Hepatocyte (in vitro differentiated cells): ENCODE data around the gene IGSF9. TPM values are rescaled to one million over a fixed set of nuclear protein-coding genes. Genes with fewer than 3 reads are reported as not detected.

Experiments
- DNase-seq: peaks from one replicate; pipeline ENCODE4 v3.0.0-alpha.2; 2016; ENCODE audit warnings: low spot score
- H2AFZ ChIP-seq: fragments of 200-600 bp; sonication (generic); 2 replicates; pipeline ENCODE4 v1.6.0; 2016; ENCODE audit warnings: antibody characterized with exemption, mild to moderate bottlenecking
- H3K27ac ChIP-seq: fragments of 200-600 bp; sonication (generic); 2 replicates; pipeline ENCODE4 v1.5.1; 2016; ENCODE audit warnings: mild to moderate bottlenecking
- H3K27me3 ChIP-seq: fragments of 200-600 bp; sonication (generic); 2 replicates; pipeline ENCODE4 v1.6.1; 2016
- H3K36me3 ChIP-seq: fragments of 200-600 bp; sonication (generic); replicated peaks from 2 replicates; pipeline ENCODE4 v1.5.1; 2016; ENCODE audit warnings: low read depth; ENCODE audit not compliant: insufficient read depth
- H3K4me1 ChIP-seq: fragments of 200-600 bp; sonication (generic); 2 replicates; pipeline ENCODE4 v1.5.1; 2016; ENCODE audit warnings: mild to moderate bottlenecking, moderate library complexity; ENCODE audit not compliant: insufficient read depth
- H3K4me2 ChIP-seq: fragments of 200-600 bp; sonication (generic); 2 replicates; pipeline ENCODE4 v1.6.0; 2016
- H3K4me3 ChIP-seq: fragments of 200-600 bp; sonication (generic); 2 replicates; pipeline ENCODE4 v1.5.1; 2016; ENCODE audit warnings: mild to moderate bottlenecking
- H3K79me2 ChIP-seq: fragments of 200-600 bp; sonication (generic); 2 replicates; pipeline ENCODE4 v1.6.0; 2017; ENCODE audit warnings: mild to moderate bottlenecking
- H3K9me2 ChIP-seq: fragments of 200-600 bp; sonication (generic); replicated peaks from 2 replicates; pipeline ENCODE4 v1.6.0; 2017; ENCODE audit warnings: mild to moderate bottlenecking; ENCODE audit not compliant: insufficient read depth
- H3K9me3 ChIP-seq: fragments of 200-600 bp; sonication (generic); 2 replicates; pipeline ENCODE4 v1.5.1; 2016; ENCODE audit warnings: low read depth, mild to moderate bottlenecking
- H4K20me1 ChIP-seq: fragments of 200-600 bp; sonication (generic); 2 replicates; pipeline ENCODE4 v1.6.0; 2016; ENCODE audit warnings: mild to moderate bottlenecking; ENCODE audit not compliant: insufficient read depth, poor library complexity, severe bottlenecking
- CTCF ChIP-seq: fragments of 200-600 bp; sonication (generic); IDR thresholded peaks from 2 replicates; pipeline ENCODE4 v1.5.1; 2016; ENCODE audit warnings: antibody characterized with exemption, mild to moderate bottlenecking; ENCODE audit not compliant: poor library complexity
- EZH2 ChIP-seq: fragments of 200-600 bp; sonication (generic); IDR thresholded peaks from 2 replicates; pipeline ENCODE4 v1.6.1; 2016; ENCODE audit warnings: antibody characterized with exemption, mild to moderate bottlenecking, borderline replicate concordance
- EZH2phosphoT487 ChIP-seq: fragments of 200-600 bp; sonication (generic); IDR thresholded peaks from one replicate; pipeline ENCODE4 v1.6.1; 2018; ENCODE audit warnings: antibody characterized with exemption, mild to moderate bottlenecking, low read depth, moderate library complexity; ENCODE audit not compliant: unreplicated experiment, severe bottlenecking
- WGBS: methylation state at CpG from one replicate; pipeline ENCODE4 v1.1.6; 2016; ENCODE audit warnings: low lambda C conversion rate; ENCODE audit errors: missing lambda C conversion rate; 5-methylcytosine and 5-hydroxymethylcytosine counted together
- polyA plus RNA-seq: library from polyadenylated mRNA; unstranded; fragments of >200 nt; fragmentation: Nextera tagmentation; extraction: Ambion mirVana; gene quantifications from 2 replicates; pipeline ENCODE4 v1.2.1, GENCODE V29; 2016
- total RNA-seq: library from RNA; depleted of rRNA; stranded (reverse); fragments of >200 nt; gene quantifications from 2 replicates; pipeline ENCODE4 v1.2.3, GENCODE V29; 2014

The IGSF9 gene
- total and polyA plus RNA-seq, 2 experiments from 2014 or later = 8.2 to 22.5 TPM

GRCh38 chr1:159938211-159938852 is 7.1 kb downstream of the IGSF9 start:
- H3K4me1 ChIP-seq = peaks cover 55% of the 10 kb centered on the region
- WGBS = 68% methylated on average over 5 of the region's 7 CpGs
- H3K27ac ChIP-seq = peak overlapping the region; percentile 92
- no peaks in the 10 kb centered on the region for H3K9me3 ChIP-seq
- peaks cover 9% of the 10 kb centered on the region for H3K79me2 ChIP-seq
- no peaks in the 10 kb centered on the region for H3K27me3 ChIP-seq
- DNase-seq = peak; percentile 67
- H3K4me2 ChIP-seq = peak overlapping the region; percentile 59
- no peaks in the 10 kb centered on the region for H3K9me2 ChIP-seq
- H3K4me3 ChIP-seq = no peak overlapping the region
- no peaks in the 10 kb centered on the region for H3K36me3 ChIP-seq
- TF ChIP-seq EZH2 (no peak), CTCF (no peak)
- no peaks in the 10 kb centered on the region for H4K20me1 ChIP-seq
- H2AFZ ChIP-seq = no peak overlapping the region

GRCh38 chr1:159937054-159937750 is 8.2 kb downstream of the IGSF9 start:
- 56% methylated on average over 3 of the region's 4 CpGs for WGBS
- peaks cover 55% of the 10 kb centered on the region for H3K4me1 ChIP-seq

GRCh38 chr1:159936273-159936904 is 9.0 kb downstream of the IGSF9 start:
- Histone ChIP-seq H3K36me3 (no peaks in the 10 kb centered on the region), H4K20me1 (no peaks in the 10 kb centered on the region), H2AFZ (no peak overlapping the region), H3K4me3 (no peak overlapping the region), H3K27me3 (no peaks in the 10 kb centered on the region), H3K9me3 (no peaks in the 10 kb centered on the region), H3K27ac (peak overlapping the region; percentile 92), H3K4me2 (peak overlapping the region; percentile 59), H3K4me1 (peaks cover 47% of the 10 kb centered on the region), H3K79me2 (no peaks in the 10 kb centered on the region), H3K9me2 (no peaks in the 10 kb centered on the region)
- DNase-seq = peak; percentile 83
- WGBS = 40% methylated on average over 16 of the region's 16 CpGs
- TF ChIP-seq CTCF (peak; percentile 91), EZH2 (no peak)

More at GRCh38 chr1:159937054-159937750, 8.2 kb downstream of the IGSF9 start:
- TF ChIP-seq EZH2phosphoT487 (no peak), EZH2 (no peak), CTCF (no peak)
- Histone ChIP-seq H3K27ac (peak overlapping the region; percentile 92), H4K20me1 (no peaks in the 10 kb centered on the region), H3K4me3 (no peak overlapping the region), H3K9me3 (no peaks in the 10 kb centered on the region), H3K36me3 (no peaks in the 10 kb centered on the region), H3K4me2 (peak overlapping the region; percentile 59), H3K9me2 (no peaks in the 10 kb centered on the region), H3K27me3 (no peaks in the 10 kb centered on the region), H3K79me2 (no peaks in the 10 kb centered on the region), H2AFZ (no peak overlapping the region)
- DNase-seq = peak; percentile 75
